ENCODE results near the gene PHF20. TPM values are rescaled to one million over a fixed set of nuclear protein-coding genes. Genes with fewer than 3 reads are reported as not detected.
"Not testable (repeated sequence)": the region's sequence is repeated elsewhere in the genome, so short reads cannot be mapped to it uniquely, and the experiment has no call there.

The PHF20 gene
- total RNA-seq, 6 experiments from 2014 or later, result 31.5 to 40.9 (median 36.2) TPM

- peak overlapping the region; percentile 27 for H3K27ac Mint-ChIP-seq
- H3K36me3 Mint-ChIP-seq (ENCODE audit: low read depth), result peaks cover 32% of the 10 kb centered on the region
- H3K9me3 Mint-ChIP-seq, result no peaks in the 10 kb centered on the region
- H3K27me3 Mint-ChIP-seq (ENCODE audit: insufficient read depth), result no peaks in the 10 kb centered on the region; the same call in 1 of the 2 replicates
- TF ChIP-seq CTCF (IDR thresholded peaks at IDR 0.05), result no peak
- H3K4me3 Mint-ChIP-seq, result no peak overlapping the region
- H3K4me1 Mint-ChIP-seq (ENCODE audit: low read depth), result peaks cover 14% of the 10 kb centered on the region
- DNase-seq, result no peak
Measured at GRCh38 chr20:35854713-35855348, 83.0 kb downstream of the PHF20 start.

GRCh38 chr20:35855641-35856040 lies 83.8 kb downstream of the PHF20 start:
- DNase-seq; H3K27ac Mint-ChIP-seq; H3K27me3 Mint-ChIP-seq (ENCODE audit: insufficient read depth); H3K4me3 Mint-ChIP-seq; H3K9me3 Mint-ChIP-seq: not testable (repeated sequence)
- Mint-ChIP-seq H3K36me3 (ENCODE audit: low read depth) (peaks cover 32% of the 10 kb centered on the region), H3K4me1 (ENCODE audit: low read depth) (peaks cover 14% of the 10 kb centered on the region)

- Mint-ChIP-seq H3K36me3 (ENCODE audit: low read depth) (peaks cover 35% of the 10 kb centered on the region), H3K27ac (no peak overlapping the region; the same call in 1 of the 2 replicates), H3K9me3 (no peaks in the 10 kb centered on the region), H3K4me1 (ENCODE audit: low read depth) (peaks cover 14% of the 10 kb centered on the region), H3K27me3 (ENCODE audit: insufficient read depth) (no peaks in the 10 kb centered on the region; the same call in 1 of the 2 replicates), H3K4me3 (no peak overlapping the region)
- no peak for TF ChIP-seq CTCF (IDR thresholded peaks at IDR 0.05)
- DNase-seq, result no peak
Measured at GRCh38 chr20:35856866-35857265, 85.1 kb downstream of the PHF20 start.

GRCh38 chr20:35866418-35867202 lies 94.8 kb downstream of the PHF20 start:
- Mint-ChIP-seq H3K36me3 (ENCODE audit: low read depth) (peaks cover 28% of the 10 kb centered on the region), H3K4me3 (no peak overlapping the region), H3K27me3 (ENCODE audit: insufficient read depth) (no peaks in the 10 kb centered on the region), H3K4me1 (ENCODE audit: low read depth) (peaks cover 40% of the 10 kb centered on the region), H3K9me3 (no peaks in the 10 kb centered on the region), H3K27ac (peak overlapping the region; percentile 82)
- no peak for TF ChIP-seq CTCF (IDR thresholded peaks at IDR 0.05)
- DNase-seq, result peak; percentile 54

- no peak for DNase-seq
- Mint-ChIP-seq H3K27me3 (ENCODE audit: insufficient read depth) (peaks cover 2% of the 10 kb centered on the region; the same call in 1 of the 2 replicates), H3K4me3 (peak overlapping the region; percentile 67), H3K9me3 (no peaks in the 10 kb centered on the region), H3K36me3 (ENCODE audit: low read depth) (peaks cover 14% of the 10 kb centered on the region), H3K27ac (peak overlapping the region; percentile 56), H3K4me1 (ENCODE audit: low read depth) (peaks cover 60% of the 10 kb centered on the region)
- TF ChIP-seq CTCF (IDR thresholded peaks at IDR 0.05), result no peak
Measured at GRCh38 chr20:35870541-35871258, 98.9 kb downstream of the PHF20 start.
